Caco-2 (cell line): ENCODE measurements around the gene KIAA2012. TPM values are rescaled to one million over a fixed set of nuclear protein-coding genes. Genes with fewer than 3 reads are reported as not detected.

Experiments used
- BruUV-seq: library from RNA; stranded (reverse); fragments of 400-500 nt; replicated peaks from 2 replicates; lab custom pipeline; 2021; lab: Mats Ljungman, UMichigan
- CTCF ChIA-PET: fragments of 300-600 bp; sonication (Branson Sonifier 250); formaldehyde crosslinking; loops from one replicate; lab custom pipeline; 2022; ENCODE audit warnings: antibody characterized with exemption; lab: Charles Lee
- POLR2A ChIA-PET: fragments of 300-600 bp; sonication (Branson Sonifier 250); formaldehyde crosslinking; loops from one replicate; lab custom pipeline; 2022; ENCODE audit warnings: antibody characterized with exemption; lab: Charles Lee
- DNase-seq, 2 experiments: peaks; one replicate each; pipeline versions ENCODE4 v3.0.0 to v3.0.0-alpha.2; 2020 to 2022
- H3K27me3 ChIP-seq: replicated peaks from 2 replicates; pipeline ENCODE4 v1.6.0; 2011; ENCODE audit warnings: low read length; ENCODE audit not compliant: control insufficient read depth, insufficient read depth
- H3K36me3 ChIP-seq: 2 replicates; pipeline ENCODE4 v1.5.1; 2011; ENCODE audit warnings: low read length; ENCODE audit not compliant: control insufficient read depth, insufficient read depth
- H3K4me1 ChIP-seq: fragments of 250-450 bp; sonication (Bioruptor Pico); 2 replicates; pipeline ENCODE4 v1.5.1; 2020; ENCODE audit warnings: mild to moderate bottlenecking
- H3K4me3 ChIP-seq: 2 replicates; pipeline ENCODE4 v1.5.1; 2011; ENCODE audit warnings: low read depth, mild to moderate bottlenecking, control low read depth, low read length
- H3K9me3 ChIP-seq: fragments of 250-450 bp; sonication (Bioruptor Pico); 2 replicates; pipeline ENCODE4 v1.5.1; 2020; ENCODE audit warnings: mild to moderate bottlenecking, moderate library complexity
- H3K27ac Mint-ChIP-seq: one replicate; pipeline ENCODE4 v1.8.0; 2022; ENCODE audit warnings: mixed read lengths; ENCODE audit not compliant: unreplicated experiment
- H3K27me3 Mint-ChIP-seq: one replicate; pipeline ENCODE4 v1.8.0; 2022; ENCODE audit warnings: mixed read lengths; ENCODE audit not compliant: insufficient read depth, unreplicated experiment
- H3K36me3 Mint-ChIP-seq: one replicate; pipeline ENCODE4 v1.8.0; 2022; ENCODE audit warnings: mild to moderate bottlenecking, mixed read lengths; ENCODE audit not compliant: insufficient read depth, unreplicated experiment
- H3K4me1 Mint-ChIP-seq: one replicate; pipeline ENCODE4 v1.8.0; 2022; ENCODE audit warnings: low read depth, mixed read lengths; ENCODE audit not compliant: unreplicated experiment
- H3K4me3 Mint-ChIP-seq: one replicate; pipeline ENCODE4 v1.8.0; 2022; ENCODE audit warnings: mild to moderate bottlenecking, moderate library complexity, mixed read lengths; ENCODE audit not compliant: unreplicated experiment
- H3K9me3 Mint-ChIP-seq: one replicate; pipeline ENCODE4 v1.8.0; 2022; ENCODE audit warnings: mixed read lengths; ENCODE audit not compliant: unreplicated experiment
- CTCF ChIP-seq, 2 experiments: fragments of 200-600 bp in 1 of 2; IDR thresholded peaks; 1 replicate in 1 of 2; 2 replicates in 1 of 2; pipeline versions ENCODE4 v1.5.1 to v1.8.0; 2011 to 2022; ENCODE audit warnings: antibody characterized with exemption in 1 of 2, control low read depth in 1 of 2, inconsistent platforms in 1 of 2, low read depth in 1 of 2, low read length in 1 of 2, mild to moderate bottlenecking in 1 of 2, moderate library complexity in 1 of 2; ENCODE audit not compliant: insufficient read depth in 1 of 2, severe bottlenecking in 1 of 2, unreplicated experiment in 1 of 2
- intact Hi-C: fragments of 100-400 bp; cut with micrococcal nuclease; formaldehyde crosslinking; loops from one replicate; pipeline ENCODE4 v1.10.0; 2022; ENCODE audit not compliant: unreplicated experiment
- total RNA-seq: library from RNA; stranded (reverse); gene quantifications from 2 replicates; pipeline ENCODE4 v1.2.3, GENCODE V29; 2022

KIAA2012 gene
- total RNA-seq, 1 experiment from 2014 or later: 0.27 TPM

DNA sequence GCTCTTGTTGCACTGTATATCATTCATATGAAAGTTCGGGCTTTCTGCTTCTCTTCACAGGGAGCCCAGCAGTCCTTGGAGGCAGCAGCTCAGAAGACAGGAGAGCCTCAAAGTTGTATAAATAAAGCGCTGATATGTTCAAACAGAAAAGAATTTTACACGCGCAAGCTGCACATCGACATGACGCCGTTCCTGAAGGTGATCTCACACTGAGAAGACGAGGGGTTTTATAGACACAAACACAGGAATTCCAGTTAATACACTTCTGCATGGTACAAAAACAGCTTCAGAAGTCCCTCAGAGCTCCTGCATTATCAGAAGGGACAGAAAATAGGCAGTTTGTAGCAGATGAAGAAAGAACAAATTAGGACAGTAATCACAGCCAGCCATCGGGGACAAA lies 81.6 kb downstream of the KIAA2012 start:
- no peak for DNase-seq
- ChIA-PET CTCF (no interaction called here), POLR2A (no interaction called here)
- no TSS peak for BruUV-seq
- Histone ChIP-seq H3K4me1 (peaks cover 22% of the 10 kb centered on the region), H3K4me3 (no peak overlapping the region), H3K36me3 (no peaks in the 10 kb centered on the region), H3K27me3 (no peaks in the 10 kb centered on the region), H3K9me3 (no peaks in the 10 kb centered on the region)
- no peak overlapping the region for H3K4me3 Mint-ChIP-seq
- intact Hi-C loops: no loop called here
- no peaks in the 10 kb centered on the region for H3K27me3 Mint-ChIP-seq
- TF ChIP-seq CTCF (IDR thresholded peaks at IDR 0.05; ENCODE audit: insufficient read depth in 1 of 2, low read depth in 1 of 2, low read length in 1 of 2, severe bottlenecking in 1 of 2, unreplicated experiment in 1 of 2): no peak
- H3K36me3 Mint-ChIP-seq: peaks cover 6% of the 10 kb centered on the region
- H3K4me1 Mint-ChIP-seq: peaks cover 12% of the 10 kb centered on the region
- H3K9me3 Mint-ChIP-seq: no peaks in the 10 kb centered on the region
- H3K27ac Mint-ChIP-seq: no peak overlapping the region

DNA sequence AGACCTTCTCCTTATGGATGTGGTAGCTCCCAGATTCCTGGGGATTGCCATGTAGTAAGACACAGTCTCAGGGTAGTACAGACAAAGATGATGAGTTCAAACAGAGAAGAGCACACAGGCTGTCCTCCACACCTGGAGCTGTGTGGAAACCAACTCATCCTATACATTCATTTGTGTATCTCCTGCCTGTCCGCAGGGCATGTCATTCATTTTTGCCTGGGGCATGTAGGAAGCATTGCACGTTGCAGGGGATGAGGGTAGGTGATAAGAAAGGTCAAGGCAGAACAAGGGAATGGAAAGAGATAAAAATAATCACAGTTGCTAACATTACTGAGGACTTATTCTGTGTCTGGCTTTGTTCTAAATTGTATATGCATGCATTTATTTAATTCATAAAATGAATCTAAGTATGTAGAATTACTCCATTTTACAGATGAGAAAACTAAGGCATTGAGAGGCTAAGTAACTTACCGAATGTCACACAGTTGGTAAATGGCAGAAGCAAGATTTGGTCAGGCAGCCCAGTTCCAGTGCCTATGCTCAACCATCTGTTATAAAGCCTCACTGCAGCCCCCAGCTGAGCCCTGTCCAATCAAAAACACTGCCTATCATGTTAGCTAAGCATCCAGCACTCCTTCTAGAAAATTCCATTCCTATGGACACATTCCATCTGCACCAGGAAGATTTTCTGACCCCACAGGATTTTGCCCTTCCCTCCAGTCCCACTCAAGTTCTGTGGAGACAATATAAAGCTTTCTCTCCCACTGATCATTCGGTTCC lies 84.3 kb downstream of the KIAA2012 start:
- H3K4me1 Mint-ChIP-seq: peaks cover 19% of the 10 kb centered on the region
- DNase-seq: no peak
- Histone ChIP-seq H3K9me3 (no peaks in the 10 kb centered on the region), H3K36me3 (no peaks in the 10 kb centered on the region), H3K27me3 (no peaks in the 10 kb centered on the region), H3K4me1 (peaks cover 22% of the 10 kb centered on the region), H3K4me3 (no peak overlapping the region)
- peaks cover 6% of the 10 kb centered on the region for H3K36me3 Mint-ChIP-seq
- TF ChIP-seq CTCF (IDR thresholded peaks at IDR 0.05; ENCODE audit: insufficient read depth in 1 of 2, low read depth in 1 of 2, low read length in 1 of 2, severe bottlenecking in 1 of 2, unreplicated experiment in 1 of 2): no peak
- no peaks in the 10 kb centered on the region for H3K27me3 Mint-ChIP-seq
- H3K4me3 Mint-ChIP-seq: no peak overlapping the region
- intact Hi-C loops: no loop called here
- CTCF ChIA-PET: no interaction called here
- no peaks in the 10 kb centered on the region for H3K9me3 Mint-ChIP-seq
- POLR2A ChIA-PET: no interaction called here
- no TSS peak for BruUV-seq
- H3K27ac Mint-ChIP-seq: no peak overlapping the region

GRCh38 chr2:202158796-202159195 lies 85.7 kb downstream of the KIAA2012 start:
- no peak overlapping the region for H3K27ac Mint-ChIP-seq

More at GRCh38 chr2:202158796-202159195, 85.7 kb downstream of the KIAA2012 start:
- BruUV-seq: no TSS peak
- peaks cover 23% of the 10 kb centered on the region for H3K4me1 ChIP-seq
- Mint-ChIP-seq H3K36me3 (peaks cover 6% of the 10 kb centered on the region), H3K4me1 (peaks cover 19% of the 10 kb centered on the region), H3K9me3 (no peaks in the 10 kb centered on the region), H3K27me3 (no peaks in the 10 kb centered on the region), H3K4me3 (no peak overlapping the region)
- no peaks in the 10 kb centered on the region for H3K27me3 ChIP-seq
- TF ChIP-seq CTCF (IDR thresholded peaks at IDR 0.05; ENCODE audit: insufficient read depth in 1 of 2, low read depth in 1 of 2, low read length in 1 of 2, severe bottlenecking in 1 of 2, unreplicated experiment in 1 of 2): peak in 1 of 2 experiments; percentile 46
- intact Hi-C loops: loop anchor here (1.0 kb wide), 2 partner anchors 54 to 298 kb away; no protein-coding TSS in a partner anchor
- ChIA-PET CTCF (interaction anchor here (0.6 to 1.3 kb wide), 8 partner anchors 35 to 298 kb away, joined by 3 to 9 read pairs (median 4); partner anchors contain the start of gene KIAA2012), POLR2A (no interaction called here)
- no peaks in the 10 kb centered on the region for H3K9me3 ChIP-seq
- H3K4me3 ChIP-seq: no peak overlapping the region
- no peaks in the 10 kb centered on the region for H3K36me3 ChIP-seq
- peak; percentile 46 to 57 for DNase-seq
